KMS-11 (cell line): ENCODE results near the gene MBD3L2B.
A peak's percentile ranks its signal among the peaks of the same experiment; 100 is the strongest.
"Not testable (repeated sequence)": the region's sequence is repeated elsewhere in the genome, so short reads cannot be mapped to it uniquely, and the experiment has no call there.

ENCODE experiments used
- H2AFZ ChIP-seq: fragments of 200-600 bp; sonication (generic); 2 replicates; pipeline ENCODE4 v1.6.1; 2016; ENCODE audit warnings: antibody characterized with exemption, mixed run types, low read depth
- H3K27ac ChIP-seq: fragments of 200-600 bp; sonication (generic); 2 replicates; pipeline ENCODE4 v1.6.1; 2016; ENCODE audit warnings: mild to moderate bottlenecking, mixed run types
- H3K27me3 ChIP-seq: fragments of 200-600 bp; sonication (generic); 2 replicates; pipeline ENCODE4 v1.6.1; 2017; ENCODE audit warnings: mild to moderate bottlenecking, low read depth, mixed run types, moderate library complexity; ENCODE audit not compliant: insufficient read depth
- H3K36me3 ChIP-seq: fragments of 200-600 bp; sonication (generic); 2 replicates; pipeline ENCODE4 v1.6.1; 2017; ENCODE audit warnings: mild to moderate bottlenecking, mixed run types; ENCODE audit not compliant: insufficient read depth
- H3K4me1 ChIP-seq: fragments of 200-600 bp; sonication (generic); 2 replicates; pipeline ENCODE4 v1.6.1; 2016; ENCODE audit warnings: mild to moderate bottlenecking, low read depth, mixed run types; ENCODE audit not compliant: poor library complexity, severe bottlenecking
- H3K4me2 ChIP-seq: fragments of 200-600 bp; sonication (generic); 2 replicates; pipeline ENCODE4 v1.7.0; 2016; ENCODE audit warnings: mild to moderate bottlenecking, mixed run types
- H3K4me3 ChIP-seq: fragments of 200-600 bp; sonication (generic); IDR thresholded peaks from 2 replicates; pipeline ENCODE4 v1.6.1; 2017; ENCODE audit warnings: low read depth, low read length, mixed read lengths; ENCODE audit not compliant: insufficient read depth
- H3K79me2 ChIP-seq: fragments of 200-600 bp; sonication (generic); 2 replicates; pipeline ENCODE4 v1.6.1; 2016; ENCODE audit warnings: low read depth, mixed run types; ENCODE audit not compliant: insufficient read depth
- H3K9ac ChIP-seq: fragments of 200-600 bp; sonication (generic); 2 replicates; pipeline ENCODE4 v1.6.1; 2016; ENCODE audit warnings: mild to moderate bottlenecking, mixed run types
- H4K20me1 ChIP-seq: fragments of 200-600 bp; sonication (generic); 2 replicates; pipeline ENCODE4 v1.6.1; 2016; ENCODE audit warnings: mild to moderate bottlenecking, mixed run types; ENCODE audit not compliant: insufficient read depth
- TF ChIP-seq, protein P1 (sequence below): fragments of 200-600 bp; sonication (generic); conservative IDR thresholded peaks from 2 replicates; pipeline ENCODE4 v1.6.1; 2017; ENCODE audit warnings: low read depth, mild to moderate bottlenecking, antibody characterized with exemption, low read length, moderate library complexity, mixed read lengths

Gene MBD3L2B

DNA sequence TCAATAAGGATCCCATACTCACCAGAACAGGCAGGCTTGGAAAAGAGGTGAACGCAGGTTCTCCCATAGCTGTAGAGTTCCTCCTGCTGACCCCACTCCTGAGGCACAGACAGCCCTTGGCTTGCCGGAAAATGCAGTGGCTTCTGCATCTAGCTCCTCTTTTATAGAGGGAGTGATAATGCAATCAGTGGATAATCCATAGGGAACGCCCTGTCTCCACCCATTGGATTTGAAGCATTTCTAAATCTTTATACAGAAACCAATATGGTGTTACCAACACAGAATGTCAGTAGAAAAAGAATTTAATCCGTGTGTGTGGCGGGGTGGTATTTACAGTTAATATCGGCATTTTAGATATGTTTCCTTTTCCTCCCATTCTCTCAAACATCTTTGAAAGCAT is at the start of gene MBD3L2B:
Gene MBD3L2B, minus strand, starts transcription at position 101 of the 400 bp plus-strand sequence. Its CDS starts 34 bp downstream, at position 67.
- H3K36me3 ChIP-seq, H3K79me2 ChIP-seq, H2AFZ ChIP-seq, H3K9ac ChIP-seq, H4K20me1 ChIP-seq, H3K27ac ChIP-seq, H3K4me3 ChIP-seq, H3K4me2 ChIP-seq, H3K4me1 ChIP-seq, H3K27me3 ChIP-seq: not testable (repeated sequence)

DNA sequence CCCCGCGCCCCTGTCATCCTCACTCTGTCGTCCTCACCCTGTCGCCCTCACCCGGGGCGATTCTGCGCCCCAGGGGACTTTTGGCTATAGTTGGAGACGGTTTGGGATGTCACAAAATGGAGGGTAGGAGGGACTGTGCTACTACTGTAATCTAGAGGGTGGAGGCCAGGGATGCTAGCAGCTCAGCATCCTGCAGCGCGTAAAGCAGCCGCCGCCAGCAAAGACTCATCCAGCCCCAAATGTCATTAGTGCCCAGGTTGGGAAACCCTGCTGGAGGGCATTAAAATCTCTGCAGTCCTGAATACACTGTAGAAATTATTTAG is 48.6 kb upstream of the MBD3L2B start:
- Histone ChIP-seq H3K4me1 (peaks cover 10% of the 10 kb centered on the region), H3K27me3 (no peaks in the 10 kb centered on the region), H3K4me3 (no peak overlapping the region), H3K36me3 (peaks cover 5% of the 10 kb centered on the region; the same call in 1 of the 2 replicates), H3K27ac (peak overlapping the region; percentile 58), H2AFZ (peak overlapping the region; percentile 96), H4K20me1 (no peaks in the 10 kb centered on the region), H3K9ac (peak overlapping the region; percentile 56; the same call in 1 of the 2 replicates), H3K4me2 (peak overlapping the region; percentile 98), H3K79me2 (peaks cover 21% of the 10 kb centered on the region)
- TF ChIP-seq, protein P1, sequence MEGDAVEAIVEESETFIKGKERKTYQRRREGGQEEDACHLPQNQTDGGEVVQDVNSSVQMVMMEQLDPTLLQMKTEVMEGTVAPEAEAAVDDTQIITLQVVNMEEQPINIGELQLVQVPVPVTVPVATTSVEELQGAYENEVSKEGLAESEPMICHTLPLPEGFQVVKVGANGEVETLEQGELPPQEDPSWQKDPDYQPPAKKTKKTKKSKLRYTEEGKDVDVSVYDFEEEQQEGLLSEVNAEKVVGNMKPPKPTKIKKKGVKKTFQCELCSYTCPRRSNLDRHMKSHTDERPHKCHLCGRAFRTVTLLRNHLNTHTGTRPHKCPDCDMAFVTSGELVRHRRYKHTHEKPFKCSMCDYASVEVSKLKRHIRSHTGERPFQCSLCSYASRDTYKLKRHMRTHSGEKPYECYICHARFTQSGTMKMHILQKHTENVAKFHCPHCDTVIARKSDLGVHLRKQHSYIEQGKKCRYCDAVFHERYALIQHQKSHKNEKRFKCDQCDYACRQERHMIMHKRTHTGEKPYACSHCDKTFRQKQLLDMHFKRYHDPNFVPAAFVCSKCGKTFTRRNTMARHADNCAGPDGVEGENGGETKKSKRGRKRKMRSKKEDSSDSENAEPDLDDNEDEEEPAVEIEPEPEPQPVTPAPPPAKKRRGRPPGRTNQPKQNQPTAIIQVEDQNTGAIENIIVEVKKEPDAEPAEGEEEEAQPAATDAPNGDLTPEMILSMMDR: no peak

DNA sequence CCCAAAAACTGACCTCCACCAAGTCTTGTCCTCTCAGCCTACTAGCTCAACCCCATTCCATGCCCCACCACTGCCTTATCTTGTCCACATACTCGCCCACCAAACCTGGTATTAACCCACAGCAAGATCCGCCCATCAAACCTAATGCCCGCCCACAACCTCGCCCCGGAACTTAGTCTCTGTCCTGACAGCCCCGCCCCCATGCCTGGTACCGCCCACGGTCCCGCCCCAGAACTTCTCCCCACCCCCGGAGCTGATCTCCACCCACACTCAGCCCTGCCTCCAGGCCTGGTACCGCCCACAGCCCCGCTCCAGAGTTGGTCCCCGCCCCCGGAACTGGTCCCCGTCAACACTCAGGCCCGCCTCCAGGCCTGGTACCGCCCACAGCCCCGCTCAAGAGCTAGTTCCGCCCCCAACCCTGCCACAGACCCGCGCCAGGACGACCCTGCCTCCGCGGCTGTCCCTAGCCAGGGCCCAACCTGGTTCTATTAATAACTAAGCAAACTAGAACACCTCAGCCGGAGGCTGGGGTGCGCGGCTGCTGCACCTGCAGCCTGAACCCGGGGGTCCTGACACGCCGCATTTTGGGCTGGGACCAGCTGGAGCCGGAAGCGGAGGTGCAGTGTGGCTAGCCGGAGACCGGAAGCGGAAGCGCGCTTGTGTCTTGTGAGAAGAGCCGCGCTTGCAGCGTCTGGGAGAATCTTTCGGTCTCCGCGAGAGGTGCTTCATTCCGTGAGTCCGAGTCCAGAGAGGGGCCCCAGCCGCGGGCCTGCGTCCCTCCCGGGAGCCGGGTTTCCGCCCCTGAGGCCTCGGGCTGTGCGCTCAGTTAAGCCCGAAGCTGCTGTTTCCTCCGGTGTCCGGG is 48.0 kb upstream of the MBD3L2B start, which contains the start of gene ZNF557:
Gene ZNF557, plus strand, starts transcription at position 662 of the 862 bp plus-strand sequence. CDS start 5,372 bp downstream, outside the sequence.
- H3K79me2 ChIP-seq: peaks cover 21% of the 10 kb centered on the region
- H3K27me3 ChIP-seq: no peaks in the 10 kb centered on the region
- H3K4me3 ChIP-seq: no peak within 1 kb of the TSS
- H3K9ac ChIP-seq: peak within 1 kb of the TSS; percentile 56; the same call in 1 of the 2 replicates
- H3K36me3 ChIP-seq: peaks cover 5% of the 10 kb centered on the region; the same call in 1 of the 2 replicates
- H3K4me2 ChIP-seq: peak within 1 kb of the TSS; percentile 98
- H3K27ac ChIP-seq: peak within 1 kb of the TSS; percentile 58
- peak within 1 kb of the TSS; percentile 96 for H2AFZ ChIP-seq
- TF ChIP-seq, protein P1: no peak
- H4K20me1 ChIP-seq: no peaks in the 10 kb centered on the region
- H3K4me1 ChIP-seq: peaks cover 10% of the 10 kb centered on the region

DNA sequence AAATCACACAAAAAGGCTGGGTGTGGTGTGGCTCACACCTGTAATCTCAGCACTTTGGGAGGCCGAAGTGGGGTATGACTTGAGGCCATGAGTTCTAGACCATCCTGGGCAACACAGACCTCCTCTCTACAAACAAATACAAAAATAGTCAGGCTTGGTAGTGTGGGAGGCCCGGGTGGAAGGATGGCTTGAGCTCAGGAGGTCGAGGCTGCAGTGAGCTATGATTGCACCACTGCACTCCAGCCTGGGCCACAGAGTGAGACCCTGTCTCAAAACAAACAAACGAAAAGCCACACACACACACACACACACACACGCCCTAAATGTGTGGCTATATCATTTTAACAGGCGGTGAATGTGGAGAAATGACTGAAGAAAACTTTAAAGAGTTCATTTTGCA is 47.4 kb upstream of the MBD3L2B start:
- no peaks in the 10 kb centered on the region for H3K27me3 ChIP-seq
- no peak overlapping the region for H3K27ac ChIP-seq
- peak overlapping the region; percentile 71 for H2AFZ ChIP-seq
- H3K36me3 ChIP-seq: peaks cover 5% of the 10 kb centered on the region; the same call in 1 of the 2 replicates
- TF ChIP-seq, protein P1: no peak
- H4K20me1 ChIP-seq: no peaks in the 10 kb centered on the region
- no peak overlapping the region for H3K9ac ChIP-seq
- peak overlapping the region; percentile 45; the same call in 1 of the 2 replicates for H3K4me2 ChIP-seq
- peaks cover 21% of the 10 kb centered on the region for H3K79me2 ChIP-seq
- H3K4me3 ChIP-seq: no peak overlapping the region
- H3K4me1 ChIP-seq: peaks cover 10% of the 10 kb centered on the region

DNA sequence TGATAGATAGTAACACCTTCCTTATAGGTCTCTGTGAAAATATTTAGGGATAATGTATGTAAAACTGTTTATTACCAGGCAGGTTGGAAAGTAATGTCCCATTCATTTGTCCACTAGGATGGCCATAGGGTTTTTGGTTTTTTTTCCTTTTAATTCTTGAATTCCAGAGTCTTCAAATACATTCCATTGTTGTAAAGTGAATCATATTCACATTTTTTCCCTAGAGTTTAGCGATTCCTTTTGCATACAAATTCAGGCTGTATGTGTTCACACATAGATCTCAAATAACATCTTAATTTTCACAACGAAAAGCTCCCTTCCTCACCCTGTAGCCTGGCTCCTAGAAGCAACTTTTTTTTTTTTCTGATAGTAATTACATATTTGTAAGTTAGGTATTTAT is 46.5 kb upstream of the MBD3L2B start:
- TF ChIP-seq, protein P1: no peak
- H3K27ac ChIP-seq: no peak overlapping the region
- H3K4me1 ChIP-seq: peaks cover 10% of the 10 kb centered on the region
- H3K27me3 ChIP-seq: no peaks in the 10 kb centered on the region
- no peaks in the 10 kb centered on the region for H4K20me1 ChIP-seq
- H3K36me3 ChIP-seq: peaks cover 4% of the 10 kb centered on the region; the same call in 1 of the 2 replicates
- H3K79me2 ChIP-seq: peaks cover 21% of the 10 kb centered on the region
- no peak overlapping the region for H3K4me3 ChIP-seq
- no peak overlapping the region for H3K9ac ChIP-seq
- no peak overlapping the region for H2AFZ ChIP-seq
- no peak overlapping the region for H3K4me2 ChIP-seq

DNA sequence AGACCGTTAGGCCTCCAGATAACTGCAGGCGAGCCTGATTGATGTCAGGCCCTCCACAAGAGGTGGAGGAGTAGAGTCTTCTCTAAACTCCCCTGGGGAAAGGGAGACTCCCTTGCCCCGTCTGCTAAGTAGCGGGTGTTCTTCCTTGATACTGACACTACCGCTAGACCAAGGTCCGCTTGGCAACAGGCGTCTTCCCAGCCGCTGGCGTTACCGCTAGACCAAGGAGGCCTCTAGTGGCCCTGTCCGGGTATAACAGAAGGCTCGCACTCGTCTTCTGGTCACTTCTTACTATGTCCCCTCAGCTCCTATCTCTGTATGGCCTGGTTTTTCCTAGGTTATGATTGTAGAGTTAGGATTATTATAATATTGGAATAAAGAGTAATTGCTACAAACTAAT is 45.9 kb upstream of the MBD3L2B start:
- peaks cover 17% of the 10 kb centered on the region for H3K79me2 ChIP-seq
- not testable (repeated sequence) for H2AFZ ChIP-seq, H3K9ac ChIP-seq, H3K4me1 ChIP-seq, H3K27ac ChIP-seq, H4K20me1 ChIP-seq, H3K4me2 ChIP-seq, H3K4me3 ChIP-seq, H3K27me3 ChIP-seq, H3K36me3 ChIP-seq
